Activated naive CD4-positive, alpha-beta T cell treated with anti-CD3 and anti-CD28 coated beads for 36 hours (primary cell): Measurements from ENCODE around the gene PERM1. TPM values are rescaled to one million over a fixed set of nuclear protein-coding genes. Genes with fewer than 3 reads are reported as not detected.
A peak's percentile ranks its signal among the peaks of the same experiment; 100 is the strongest.
"Not testable (repeated sequence)": the region's sequence is repeated elsewhere in the genome, so short reads cannot be mapped to it uniquely, and the experiment has no call there.

Experiments
- CTCF ChIA-PET: fragments of 350-600 bp; sonication (Branson Sonifier 250); formaldehyde crosslinking; loops from one replicate; lab custom pipeline; 2021; ENCODE audit warnings: antibody characterized with exemption; lab: Charles Lee
- DNase-seq: peaks from one replicate; pipeline ENCODE4 v3.0.0-alpha.2; 2020
- H3K27ac Mint-ChIP-seq: one replicate; pipeline ENCODE4 v1.8.0; 2021; ENCODE audit warnings: mild to moderate bottlenecking, mixed read lengths
- H3K27me3 Mint-ChIP-seq: one replicate; pipeline ENCODE4 v1.8.0; 2021; ENCODE audit warnings: low read depth, mixed read lengths
- H3K36me3 Mint-ChIP-seq: one replicate; pipeline ENCODE4 v1.8.0; 2021; ENCODE audit warnings: low read depth, mixed read lengths
- H3K4me1 Mint-ChIP-seq: one replicate; pipeline ENCODE4 v1.8.0; 2021; ENCODE audit warnings: low read depth, mixed read lengths
- H3K4me3 Mint-ChIP-seq: one replicate; pipeline ENCODE4 v1.8.0; 2021; ENCODE audit warnings: mild to moderate bottlenecking, moderate library complexity, mixed read lengths
- H3K9me3 Mint-ChIP-seq: one replicate; pipeline ENCODE4 v1.8.0; 2021; ENCODE audit warnings: mixed read lengths
- intact Hi-C: fragments of 100-400 bp; cut with micrococcal nuclease; formaldehyde crosslinking; loops from one replicate; pipeline ENCODE4 v1.15.1; 2023
- total RNA-seq, 2 experiments: library from RNA; stranded (reverse); gene quantifications; one replicate each; pipeline ENCODE4 v1.2.3, GENCODE V29; 2021

Gene PERM1
- total RNA-seq, 2 experiments from 2014 or later = not detected

DNA sequence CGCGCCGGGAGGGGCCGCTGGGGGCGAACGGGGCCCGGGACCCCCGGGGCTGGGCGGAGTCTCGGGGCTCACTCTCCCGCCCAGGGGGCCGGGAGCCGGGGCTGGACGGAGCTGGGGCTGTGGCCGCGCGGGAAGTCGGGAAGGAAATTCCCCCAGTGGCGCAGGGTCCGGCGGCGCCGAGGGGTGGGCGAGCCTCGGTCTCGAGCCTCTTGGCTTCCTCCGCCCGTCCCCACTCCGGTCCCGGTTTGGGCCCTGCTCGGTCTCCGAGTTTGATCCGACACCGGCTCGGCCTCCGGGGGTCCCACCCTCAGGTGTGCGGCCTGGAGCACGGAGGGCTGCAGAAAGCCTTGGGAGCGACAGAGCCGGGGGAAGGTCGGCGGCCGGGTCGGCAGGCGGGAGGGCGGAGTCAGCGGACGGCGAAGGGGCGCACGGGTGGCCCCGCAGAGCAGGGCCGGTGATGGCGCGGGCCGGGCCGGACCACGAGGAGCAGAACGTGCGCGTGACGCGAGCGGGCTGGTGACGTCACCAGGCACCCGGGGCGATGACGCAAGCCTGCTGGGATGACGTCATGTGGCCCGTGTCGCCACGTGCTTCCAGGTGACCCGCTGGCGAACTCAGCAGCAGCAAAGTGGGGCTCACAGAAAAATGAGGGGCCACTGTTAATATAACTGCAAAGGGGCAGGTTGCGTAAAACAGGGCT lies 18.6 kb upstream of the PERM1 start:
- H3K27me3 Mint-ChIP-seq = peaks cover 36% of the 10 kb centered on the region
- H3K27ac Mint-ChIP-seq = peak overlapping the region; percentile 80
- intact Hi-C loops = loop anchor here (1.0 kb wide), 2 partner anchors 13 to 308 kb away; partner anchors contain the start of genes ISG15 and PUSL1
- H3K36me3 Mint-ChIP-seq = no peaks in the 10 kb centered on the region
- H3K4me1 Mint-ChIP-seq = peaks cover 17% of the 10 kb centered on the region
- H3K9me3 Mint-ChIP-seq = no peaks in the 10 kb centered on the region
- peak; percentile 71 for DNase-seq
- H3K4me3 Mint-ChIP-seq = peak overlapping the region; percentile 71
- CTCF ChIA-PET = interaction anchor here (0.6 to 2.4 kb wide), 5 partner anchors 10 to 17 kb away, joined by 3 to 19 read pairs (median 8); partner anchors contain the start of gene ISG15

DNA sequence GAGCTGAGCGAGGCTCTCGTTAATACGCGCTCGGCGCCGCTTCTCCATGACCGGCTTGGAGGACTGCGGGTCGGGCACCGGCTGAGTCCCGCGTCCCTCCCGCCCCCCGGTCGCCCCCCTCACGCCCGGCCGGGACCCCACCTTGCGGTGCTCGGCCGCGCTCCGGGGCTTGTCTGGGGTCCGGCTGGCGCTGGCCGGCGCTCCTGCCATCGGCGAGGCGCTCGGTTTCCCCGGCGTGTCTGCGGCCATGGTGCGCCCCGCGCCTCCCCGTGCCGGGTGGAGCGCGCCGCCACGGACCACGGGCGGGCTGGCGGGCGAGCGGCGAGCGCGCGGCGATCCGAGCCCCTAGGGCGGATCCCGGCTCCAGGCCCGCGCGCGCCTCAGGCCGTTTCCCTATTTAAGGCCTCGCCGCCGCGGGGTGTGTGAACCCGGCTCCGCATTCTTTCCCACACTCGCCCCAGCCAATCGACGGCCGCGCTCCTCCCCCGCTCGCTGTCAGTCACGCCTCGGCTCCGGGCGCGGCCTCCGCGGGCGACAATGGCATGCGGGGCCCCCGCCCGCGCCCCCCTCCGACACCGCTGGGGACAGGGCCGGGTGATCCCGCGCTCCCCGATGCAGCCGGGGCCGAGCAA lies 17.9 kb upstream of the PERM1 start, which contains the start of gene HES4:
TSS of gene HES4 (minus strand) at position 373 of the 632 bp plus-strand sequence. CDS start at position 249, 124 bp downstream.
- intact Hi-C loops = loop anchor here (1.0 kb wide), 2 partner anchors 13 to 308 kb away; partner anchors contain the start of genes ISG15 and PUSL1
- DNase-seq = peak; percentile 68
- Mint-ChIP-seq H3K27me3 (peaks cover 35% of the 10 kb centered on the region), H3K27ac (peak within 1 kb of the TSS; percentile 80), H3K4me3 (peak within 1 kb of the TSS; percentile 71), H3K36me3 (no peaks in the 10 kb centered on the region), H3K9me3 (no peaks in the 10 kb centered on the region), H3K4me1 (peaks cover 12% of the 10 kb centered on the region)
- CTCF ChIA-PET = interaction anchor here (0.8 kb wide), 1 partner anchor 15 kb away, joined by 3 read pairs; no protein-coding TSS in a partner anchor

DNA sequence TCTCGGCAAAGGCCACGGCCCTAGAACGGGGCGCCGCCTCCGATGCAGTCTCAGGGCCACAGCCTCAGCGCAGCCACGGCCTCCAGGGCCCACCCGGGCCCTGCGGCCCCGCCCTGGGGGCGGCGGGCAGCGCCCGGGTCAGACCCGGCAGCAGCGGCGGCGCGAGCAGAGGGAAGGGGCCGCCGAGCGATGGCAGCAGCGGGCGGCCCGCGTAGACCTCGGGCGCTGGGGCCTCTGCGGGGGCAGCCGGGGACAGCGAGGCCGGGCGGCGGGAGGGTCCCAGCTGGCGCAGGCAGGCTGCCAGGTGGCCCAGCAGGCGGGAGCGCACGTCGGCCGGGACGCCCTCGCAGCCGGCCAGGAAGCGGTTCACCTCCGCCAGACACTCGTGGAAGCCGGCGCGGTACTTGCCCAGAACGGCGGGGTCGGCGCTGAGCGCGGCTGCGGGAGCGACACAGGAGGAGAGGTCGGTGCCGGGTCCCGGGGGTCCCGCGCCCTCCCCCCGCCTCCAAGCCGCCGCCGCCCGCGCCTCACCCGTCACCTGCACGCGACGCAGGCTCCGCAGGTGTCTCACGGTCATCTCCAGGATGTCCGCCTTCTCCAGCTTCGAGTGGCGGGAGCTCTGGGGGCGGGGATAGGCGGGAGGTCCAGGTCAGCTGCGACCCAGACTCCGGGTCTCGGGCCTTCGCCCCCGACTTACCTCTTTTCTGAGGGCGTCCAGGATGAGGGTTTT lies 17.3 kb upstream of the PERM1 start:
- intact Hi-C loops = no loop called here
- Mint-ChIP-seq H3K36me3 (no peaks in the 10 kb centered on the region), H3K4me3 (peak overlapping the region; percentile 51), H3K27ac (no peak overlapping the region), H3K4me1 (peaks cover 8% of the 10 kb centered on the region), H3K9me3 (no peaks in the 10 kb centered on the region), H3K27me3 (peaks cover 32% of the 10 kb centered on the region)
- CTCF ChIA-PET = interaction anchor here (0.8 kb wide), 1 partner anchor 14 kb away, joined by 3 read pairs; no protein-coding TSS in a partner anchor
- no peak for DNase-seq

DNA sequence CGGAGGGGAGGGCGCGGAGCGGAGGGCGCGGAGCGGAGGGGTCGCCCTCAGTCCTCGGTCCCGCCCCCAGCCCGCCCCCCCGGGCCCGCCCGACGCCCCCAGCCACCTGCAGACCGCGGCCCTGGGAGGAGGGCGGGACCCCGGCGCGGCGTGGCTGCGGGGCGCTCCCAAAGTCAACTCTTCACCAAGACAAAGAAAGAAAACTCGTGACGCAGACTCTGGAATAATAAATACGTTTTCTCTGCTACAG lies 16.8 kb upstream of the PERM1 start:
- CTCF ChIA-PET = no interaction called here
- Mint-ChIP-seq H3K27me3 (peaks cover 28% of the 10 kb centered on the region), H3K9me3 (no peaks in the 10 kb centered on the region), H3K4me3 (no peak overlapping the region), H3K4me1 (peaks cover 8% of the 10 kb centered on the region), H3K36me3 (no peaks in the 10 kb centered on the region), H3K27ac (no peak overlapping the region)
- DNase-seq = no peak
- intact Hi-C loops = no loop called here

DNA sequence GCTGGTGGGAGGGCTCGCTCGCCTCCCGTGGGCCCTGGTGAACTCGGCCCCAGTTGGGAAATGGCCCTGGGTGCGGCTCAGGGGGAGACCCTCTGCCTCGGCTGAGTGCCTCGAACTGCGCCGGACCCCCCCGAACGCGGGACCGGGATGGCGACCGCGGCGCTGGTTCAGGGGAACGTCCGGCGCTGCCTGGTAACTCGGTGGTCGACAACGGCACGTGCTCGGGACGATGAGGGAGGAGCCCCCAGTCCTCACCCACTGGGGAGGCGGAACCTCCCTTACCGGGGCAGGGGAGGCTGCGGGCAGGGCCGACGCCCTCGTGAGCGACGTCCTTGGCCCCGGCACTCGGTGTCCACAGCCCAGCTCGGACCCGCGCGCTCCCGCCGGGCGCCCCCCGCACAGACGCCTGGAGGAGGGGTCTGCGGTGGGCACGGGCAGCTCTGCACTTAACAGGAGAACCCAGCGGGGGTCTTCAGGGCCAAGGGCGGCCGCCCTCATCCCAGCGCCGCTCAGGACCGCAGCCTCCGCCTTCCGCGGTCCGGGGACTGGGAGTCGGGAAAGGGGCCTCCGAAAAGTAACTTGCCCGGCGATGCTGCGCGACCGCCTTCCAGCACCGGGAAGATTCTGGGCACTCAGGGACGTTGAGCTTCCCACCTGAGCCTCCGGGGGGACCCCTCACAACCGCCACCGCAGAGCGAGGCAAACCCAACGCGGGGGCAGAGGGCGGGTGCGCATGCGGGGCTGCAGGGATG lies 16.3 kb upstream of the PERM1 start:
- Mint-ChIP-seq H3K9me3 (no peaks in the 10 kb centered on the region), H3K4me1 (peaks cover 8% of the 10 kb centered on the region), H3K27me3 (peaks cover 24% of the 10 kb centered on the region), H3K4me3 (no peak overlapping the region), H3K36me3 (no peaks in the 10 kb centered on the region), H3K27ac (no peak overlapping the region)
- intact Hi-C loops = no loop called here
- CTCF ChIA-PET = interaction anchor here (0.7 to 1.3 kb wide), 2 partner anchors 14 to 16 kb away, joined by 3 to 7 read pairs; no protein-coding TSS in a partner anchor
- no peak for DNase-seq

DNA sequence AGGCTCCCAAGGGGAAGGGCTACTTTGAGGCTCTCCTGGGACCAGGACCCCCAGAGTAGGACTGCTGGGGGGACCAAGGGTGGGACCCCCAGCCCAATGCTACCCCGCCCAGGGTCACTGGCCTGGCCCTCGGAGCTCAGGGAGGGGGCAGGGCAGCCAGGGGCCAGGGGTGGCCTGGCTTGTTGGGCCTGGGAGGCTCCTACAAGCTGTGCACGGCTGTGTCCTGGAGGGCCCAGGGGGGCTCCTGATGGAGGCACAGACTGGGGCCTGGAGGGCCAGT lies 15.8 kb upstream of the PERM1 start:
- no peaks in the 10 kb centered on the region for H3K36me3 Mint-ChIP-seq
- no peak overlapping the region for H3K27ac Mint-ChIP-seq
- peaks cover 13% of the 10 kb centered on the region for H3K4me1 Mint-ChIP-seq
- peaks cover 22% of the 10 kb centered on the region for H3K27me3 Mint-ChIP-seq
- H3K4me3 Mint-ChIP-seq = no peak overlapping the region
- intact Hi-C loops = no loop called here
- H3K9me3 Mint-ChIP-seq = peaks cover 4% of the 10 kb centered on the region
- CTCF ChIA-PET = interaction anchor here (0.7 to 1.3 kb wide), 2 partner anchors 14 to 17 kb away, joined by 3 to 7 read pairs; no protein-coding TSS in a partner anchor
- no peak for DNase-seq

DNA sequence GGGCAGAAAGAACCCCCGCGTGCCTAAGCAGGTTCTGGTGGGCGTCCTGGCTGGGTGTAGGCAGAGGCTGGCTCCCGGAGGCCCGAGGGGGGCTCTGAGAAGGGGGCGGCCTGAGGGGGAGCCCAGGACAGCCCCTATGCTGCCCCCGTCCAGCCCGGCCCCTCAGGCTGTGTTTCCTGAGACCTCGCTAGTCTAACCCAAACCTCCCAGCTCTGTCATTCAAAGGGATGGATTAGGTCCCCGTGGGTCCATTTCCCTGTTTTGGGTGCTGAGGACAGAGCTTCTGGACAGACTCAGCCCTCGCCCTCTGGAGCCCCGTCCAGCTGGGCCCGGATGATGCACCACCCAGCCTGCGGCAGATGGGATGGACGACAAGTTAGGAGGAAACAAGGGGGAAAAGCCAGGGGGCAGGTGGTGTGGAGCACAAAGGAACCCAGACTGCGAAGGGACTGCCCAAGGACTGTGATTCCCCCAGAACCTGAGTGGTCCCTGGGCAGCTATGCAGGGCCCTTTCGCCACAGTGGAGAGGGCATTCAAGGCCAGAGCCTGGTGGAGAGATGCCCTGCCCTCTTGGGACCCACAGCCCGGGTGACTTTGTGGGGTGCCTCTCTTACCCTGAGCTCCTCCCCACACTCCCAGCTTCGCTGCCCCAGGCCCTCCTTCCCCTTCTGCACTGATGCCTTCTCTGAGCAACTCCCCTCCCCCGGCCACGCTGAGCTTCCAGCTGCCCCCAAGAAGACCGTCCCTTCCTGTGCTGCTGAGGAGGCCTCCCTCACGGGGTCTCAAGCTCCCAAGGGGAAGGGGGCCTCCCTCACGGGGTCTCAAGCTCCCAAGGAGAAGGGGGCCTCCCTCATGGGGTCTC lies 15.2 kb upstream of the PERM1 start:
- H3K27me3 Mint-ChIP-seq = peaks cover 22% of the 10 kb centered on the region
- DNase-seq = no peak
- CTCF ChIA-PET = interaction anchor here (0.7 to 1.3 kb wide), 2 partner anchors 13 to 17 kb away, joined by 3 to 7 read pairs; no protein-coding TSS in a partner anchor
- peaks cover 1% of the 10 kb centered on the region for H3K36me3 Mint-ChIP-seq
- intact Hi-C loops = no loop called here
- H3K4me1 Mint-ChIP-seq = peaks cover 18% of the 10 kb centered on the region
- H3K27ac Mint-ChIP-seq = no peak overlapping the region
- H3K4me3 Mint-ChIP-seq = no peak overlapping the region
- H3K9me3 Mint-ChIP-seq = peaks cover 8% of the 10 kb centered on the region

DNA sequence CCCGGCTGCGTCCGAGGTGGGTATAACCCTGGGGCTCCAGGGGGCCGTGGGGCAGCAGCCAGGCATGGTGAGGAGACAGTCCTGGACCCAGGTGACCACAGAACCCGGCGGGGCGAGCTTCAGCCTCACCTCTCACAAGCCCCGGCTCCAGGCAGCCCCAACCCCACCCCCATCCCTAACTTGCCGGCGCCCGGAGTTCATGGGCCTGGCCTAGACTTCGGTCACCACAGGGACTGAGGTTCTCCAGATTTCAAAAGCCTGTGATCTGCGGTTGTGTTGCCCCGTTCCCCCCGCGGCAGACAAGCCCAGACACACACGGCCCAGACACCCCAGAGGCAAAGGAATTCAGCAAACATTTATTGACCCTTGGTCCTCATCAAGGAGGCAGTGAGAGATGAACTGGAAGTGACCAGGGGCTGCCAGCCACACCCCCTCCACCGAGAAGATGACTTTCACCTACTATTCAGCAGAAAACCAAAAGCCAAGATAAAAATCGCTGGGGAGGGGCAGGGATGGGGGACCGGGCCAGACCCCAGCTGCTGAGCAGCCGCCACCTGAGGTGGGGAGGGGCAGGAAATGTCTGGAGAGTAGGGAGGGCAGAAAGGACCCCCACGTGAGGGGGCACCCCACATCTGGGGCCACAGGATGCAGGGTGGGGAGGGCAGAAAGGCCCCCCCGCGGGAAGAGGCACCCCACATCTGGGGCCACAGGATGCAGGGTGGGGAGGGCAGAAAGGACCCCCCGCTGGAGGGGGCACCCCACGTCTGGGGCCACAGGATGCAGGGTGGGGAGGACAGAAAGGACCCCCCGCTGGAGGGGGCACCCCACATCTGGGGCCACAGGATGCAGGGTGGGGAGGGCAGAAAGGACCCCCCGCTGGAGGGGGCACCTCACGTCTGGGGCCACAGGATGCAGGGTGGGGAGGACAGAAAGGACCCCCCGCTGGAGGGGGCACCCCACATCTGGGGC lies 14.1 kb upstream of the PERM1 start:
- CTCF ChIA-PET = interaction anchor here (1.2 kb wide), 1 partner anchor 13 kb away, joined by 3 read pairs; no protein-coding TSS in a partner anchor
- peaks cover 22% of the 10 kb centered on the region for H3K27me3 Mint-ChIP-seq
- no peak for DNase-seq
- no peak overlapping the region for H3K4me3 Mint-ChIP-seq
- H3K36me3 Mint-ChIP-seq = peaks cover 1% of the 10 kb centered on the region
- no peak overlapping the region for H3K27ac Mint-ChIP-seq
- H3K4me1 Mint-ChIP-seq = peaks cover 29% of the 10 kb centered on the region
- intact Hi-C loops = loop anchor here (2.0 kb wide), 1 partner anchor 17 kb away; the partner anchor contains the start of gene ISG15
- H3K9me3 Mint-ChIP-seq = peaks cover 12% of the 10 kb centered on the region

DNA sequence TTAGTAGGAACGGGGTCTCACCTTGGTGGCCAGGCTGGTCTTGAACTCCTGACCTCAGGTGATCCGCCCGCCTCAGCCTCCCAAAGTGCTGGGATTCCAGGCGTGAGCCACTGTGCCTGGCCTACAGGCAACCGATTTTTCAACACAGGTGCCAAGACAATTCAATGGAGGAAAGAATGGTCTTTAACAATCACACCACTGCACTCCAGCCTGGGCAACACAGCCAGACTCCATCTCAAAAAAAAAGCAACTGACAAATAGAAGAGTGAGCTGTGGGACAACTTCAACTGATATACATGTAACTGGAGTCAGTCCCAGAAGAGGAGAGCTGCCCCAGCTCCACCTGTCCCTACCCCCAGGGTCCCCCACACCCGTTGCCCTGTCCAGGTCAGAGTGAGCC lies 12.7 kb upstream of the PERM1 start:
- H3K27me3 Mint-ChIP-seq = peaks cover 18% of the 10 kb centered on the region
- H3K4me1 Mint-ChIP-seq = peaks cover 26% of the 10 kb centered on the region
- H3K36me3 Mint-ChIP-seq, H3K4me3 Mint-ChIP-seq, DNase-seq, H3K27ac Mint-ChIP-seq: not testable (repeated sequence)
- CTCF ChIA-PET = interaction anchor here (0.7 to 1.3 kb wide), 3 partner anchors 9 to 282 kb away, joined by 3 to 5 read pairs (median 3); no protein-coding TSS in a partner anchor
- peaks cover 12% of the 10 kb centered on the region for H3K9me3 Mint-ChIP-seq
- intact Hi-C loops = loop anchor here (2.0 kb wide), 1 partner anchor 18 kb away; the partner anchor contains the start of gene ISG15

DNA sequence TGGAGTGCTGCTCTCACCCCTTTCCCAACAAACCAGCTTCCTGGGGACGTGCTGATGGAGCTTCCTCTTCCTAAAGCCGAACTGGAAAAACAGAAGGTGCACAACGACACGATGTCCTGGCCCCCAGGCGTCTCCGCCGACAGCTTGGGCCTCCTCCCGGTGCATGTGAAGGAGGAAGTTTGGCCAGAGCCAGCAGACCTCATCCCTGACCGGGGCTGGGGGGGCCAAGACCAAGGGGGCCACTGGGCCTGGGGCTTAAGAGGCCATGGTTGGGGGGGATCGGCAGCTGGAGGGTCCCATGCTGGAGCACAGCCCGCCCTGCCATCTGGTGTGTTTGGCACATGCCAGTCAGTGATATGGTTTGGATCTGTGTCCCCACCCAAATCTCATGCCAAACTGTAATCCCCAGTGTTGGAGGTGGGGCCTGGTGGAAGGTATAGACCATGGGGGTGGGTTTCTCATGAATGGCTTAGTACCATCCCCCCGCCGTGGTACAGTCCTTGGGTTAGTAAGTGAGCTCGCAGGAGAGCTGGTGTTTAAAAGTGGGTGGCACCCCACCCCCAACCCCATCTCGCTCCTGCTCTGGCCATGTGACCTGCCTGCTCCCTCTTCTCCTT lies 11.6 kb upstream of the PERM1 start:
- Mint-ChIP-seq H3K4me3 (no peak overlapping the region), H3K4me1 (peaks cover 24% of the 10 kb centered on the region), H3K36me3 (peaks cover 1% of the 10 kb centered on the region), H3K27me3 (peaks cover 24% of the 10 kb centered on the region), H3K27ac (no peak overlapping the region), H3K9me3 (peaks cover 12% of the 10 kb centered on the region)
- CTCF ChIA-PET = interaction anchor here (1.2 to 1.7 kb wide), 4 partner anchors 8 to 70 kb away, joined by 3 to 4 read pairs (median 3); no protein-coding TSS in a partner anchor
- DNase-seq = no peak
- intact Hi-C loops = no loop called here
